GM12891 (cell line): ENCODE results near the gene FGF14.

Experiments
- DNase-seq: peaks from one replicate; pipeline ENCODE4 v3.0.0; 2011; ENCODE audit warnings: low spot score; ENCODE audit not compliant: insufficient read length
- FAIRE-seq: peaks from 2 replicates; lab custom pipeline; 2011; peaks lifted over from hg19 to GRCh38; lab: Jason Lieb, UNC
- PAX5 ChIP-seq: IDR thresholded peaks from 2 replicates; pipeline ENCODE4 v1.6.1; 2011; ENCODE audit warnings: low read length, moderate library complexity, mild to moderate bottlenecking; ENCODE audit not compliant: insufficient read depth, severe bottlenecking
- POLR2A ChIP-seq: IDR thresholded peaks from 2 replicates; pipeline ENCODE4 v1.6.1; 2011; ENCODE audit warnings: low read depth, low read length, control low read depth
- POLR2AphosphoS5 ChIP-seq: IDR thresholded peaks from 2 replicates; pipeline ENCODE4 v1.6.1; 2011; ENCODE audit warnings: low read depth, low read length, control low read depth
- POU2F2 ChIP-seq: IDR thresholded peaks from 2 replicates; pipeline ENCODE4 v1.6.1; 2011; ENCODE audit warnings: low read depth, mild to moderate bottlenecking, control low read depth, low read length, moderate library complexity
- SPI1 ChIP-seq: IDR thresholded peaks from 2 replicates; pipeline ENCODE4 v1.6.1; 2011; ENCODE audit warnings: low read depth, low read length, control low read depth
- TAF1 ChIP-seq: IDR thresholded peaks from 2 replicates; pipeline ENCODE4 v1.6.1; 2011; ENCODE audit warnings: low read depth, low read length, control low read depth

The FGF14 gene

DNA sequence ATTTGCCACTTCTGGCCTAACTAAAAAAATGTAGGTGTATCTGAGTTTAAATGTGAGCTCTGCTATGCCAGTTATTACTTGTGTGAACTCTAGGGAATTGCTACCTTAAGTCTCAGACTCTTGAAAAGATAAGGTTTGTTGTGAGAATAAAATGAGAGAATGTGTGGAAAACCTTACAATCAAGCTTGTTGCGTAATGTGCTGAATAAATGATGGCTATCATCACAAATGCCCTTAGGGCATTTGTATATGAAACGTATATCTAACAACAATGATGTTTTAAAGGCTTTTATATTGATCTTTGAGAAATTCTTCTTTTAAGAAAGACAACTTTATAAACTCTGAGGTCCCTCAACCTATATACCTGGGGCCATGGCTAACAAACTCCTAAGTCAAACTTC lies 564.6 kb downstream of the FGF14 start:
- DNase-seq (no peak), FAIRE-seq (no peak)
- no peak for TF ChIP-seq POU2F2
- TF ChIP-seq PAX5: no peak
- TF ChIP-seq POLR2A: no peak
- no peak for TF ChIP-seq POLR2AphosphoS5
- no peak for TF ChIP-seq TAF1
- no peak for TF ChIP-seq SPI1

- DNase-seq (no peak), FAIRE-seq (no peak)
- TF ChIP-seq SPI1: no peak
- TF ChIP-seq POLR2AphosphoS5: no peak
- no peak for TF ChIP-seq POU2F2
- no peak for TF ChIP-seq PAX5
- TF ChIP-seq TAF1: no peak
- no peak for TF ChIP-seq POLR2A
Observed at GRCh38 chr13:101835920-101836319, 565.9 kb downstream of the FGF14 start.

DNA sequence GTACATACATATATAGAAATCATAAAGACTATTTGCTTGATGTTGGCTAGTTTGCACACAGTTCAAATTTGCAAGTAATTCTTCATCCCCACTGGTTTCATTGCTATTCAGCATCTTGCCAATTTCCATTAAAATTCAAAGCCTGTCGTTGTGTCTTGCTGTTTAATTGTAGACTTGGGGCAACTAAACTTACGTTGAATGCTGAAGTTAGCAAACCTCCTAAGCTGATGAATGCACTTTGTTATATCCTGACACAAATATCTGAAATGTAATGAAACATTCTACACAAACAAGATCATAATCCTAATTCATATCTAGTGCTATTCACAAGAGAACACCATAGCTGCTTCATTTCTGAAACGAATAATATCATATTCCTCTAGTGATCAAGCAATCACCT lies 568.2 kb downstream of the FGF14 start:
- TF ChIP-seq POLR2A: no peak
- TF ChIP-seq PAX5: no peak
- TF ChIP-seq TAF1: no peak
- TF ChIP-seq POLR2AphosphoS5: no peak
- no peak for TF ChIP-seq POU2F2
- TF ChIP-seq SPI1: no peak
- DNase-seq (no peak), FAIRE-seq (no peak)

DNA sequence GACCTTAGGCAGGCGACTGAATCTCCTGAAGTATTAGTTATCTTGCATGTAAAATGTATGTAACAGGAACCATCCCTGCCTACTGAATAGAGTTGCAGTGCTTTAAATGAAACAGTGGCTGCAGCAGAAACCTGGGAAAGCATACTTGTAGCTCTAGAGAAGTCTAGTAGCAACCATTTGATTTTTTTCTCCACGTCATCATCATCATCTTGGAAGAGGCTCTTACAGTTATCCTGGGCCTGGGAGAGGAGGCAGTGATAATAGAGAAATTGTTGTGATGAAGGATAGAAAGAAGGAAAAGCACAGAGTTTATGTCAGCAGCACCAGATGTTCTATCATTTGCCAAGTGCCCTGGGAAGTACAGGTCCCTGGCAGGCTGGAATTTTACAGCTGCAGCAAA lies 571.8 kb downstream of the FGF14 start:
- FAIRE-seq (no peak), DNase-seq (no peak)
- TF ChIP-seq POLR2AphosphoS5 (no peak), SPI1 (no peak), TAF1 (no peak), POU2F2 (no peak), POLR2A (no peak), PAX5 (no peak)

DNA sequence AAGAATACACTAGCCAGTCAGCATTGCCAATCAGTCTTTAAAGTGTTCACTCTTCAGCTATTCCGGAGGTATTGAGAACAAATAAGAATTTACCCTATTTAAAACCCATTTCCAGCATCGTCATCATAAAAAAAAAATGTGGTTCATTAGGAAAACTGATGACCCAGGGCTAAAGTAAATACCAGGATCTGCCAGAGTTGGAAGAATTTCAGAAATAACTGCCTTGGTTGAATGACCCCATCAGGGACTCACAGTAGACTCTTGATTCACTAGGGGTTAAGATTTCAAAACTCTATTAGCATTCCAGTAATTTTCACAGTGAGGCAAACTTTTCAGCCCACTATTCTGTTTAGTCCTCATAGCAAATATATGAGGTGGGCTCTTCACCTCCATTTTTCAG lies 572.4 kb downstream of the FGF14 start:
- no peak for TF ChIP-seq SPI1
- no peak for FAIRE-seq
- no peak for DNase-seq

DNA sequence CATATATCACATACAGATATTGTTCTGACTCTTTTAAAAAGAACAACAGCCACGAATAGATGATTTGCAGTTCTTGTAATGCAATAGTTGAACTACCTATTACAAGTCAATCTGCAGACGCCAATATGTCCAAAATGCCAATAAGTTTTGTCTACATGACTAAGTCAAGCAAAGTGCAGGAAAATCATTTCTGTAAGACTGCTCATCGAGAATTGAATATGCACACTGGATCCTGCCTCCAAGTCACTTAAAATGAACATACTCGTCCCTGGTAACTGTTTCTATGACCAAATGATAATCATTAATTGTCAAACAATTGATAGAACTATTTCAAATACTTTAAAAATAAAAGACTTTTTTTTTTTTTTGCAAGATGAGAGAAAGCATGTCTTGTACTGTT lies 573.7 kb downstream of the FGF14 start:
- FAIRE-seq (no peak), DNase-seq (no peak)
- TF ChIP-seq POU2F2 (no peak), POLR2A (no peak), SPI1 (no peak), TAF1 (no peak), PAX5 (no peak), POLR2AphosphoS5 (no peak)

DNA sequence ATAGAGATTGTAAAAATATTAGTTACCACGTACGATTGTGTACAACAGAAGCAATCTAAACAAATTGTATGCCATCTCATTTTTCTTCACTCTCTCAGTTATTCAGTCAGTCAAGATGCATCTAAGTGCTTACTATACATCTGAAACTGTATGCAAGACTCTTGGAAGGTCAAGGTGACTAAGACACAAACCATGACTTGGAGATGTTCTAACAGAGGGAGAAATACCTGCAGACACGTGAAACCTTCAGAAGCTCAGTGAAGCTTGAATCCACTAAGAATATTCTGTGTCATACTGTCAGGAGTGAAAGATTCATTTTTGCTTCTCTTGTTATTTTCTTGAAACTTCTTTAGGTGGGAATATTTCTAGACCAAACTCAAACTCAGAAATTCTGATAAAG lies 584.0 kb downstream of the FGF14 start:
- FAIRE-seq: no peak
- no peak for DNase-seq
- TF ChIP-seq POU2F2 (no peak), POLR2AphosphoS5 (no peak), PAX5 (no peak), SPI1 (no peak), TAF1 (no peak), POLR2A (no peak)

DNA sequence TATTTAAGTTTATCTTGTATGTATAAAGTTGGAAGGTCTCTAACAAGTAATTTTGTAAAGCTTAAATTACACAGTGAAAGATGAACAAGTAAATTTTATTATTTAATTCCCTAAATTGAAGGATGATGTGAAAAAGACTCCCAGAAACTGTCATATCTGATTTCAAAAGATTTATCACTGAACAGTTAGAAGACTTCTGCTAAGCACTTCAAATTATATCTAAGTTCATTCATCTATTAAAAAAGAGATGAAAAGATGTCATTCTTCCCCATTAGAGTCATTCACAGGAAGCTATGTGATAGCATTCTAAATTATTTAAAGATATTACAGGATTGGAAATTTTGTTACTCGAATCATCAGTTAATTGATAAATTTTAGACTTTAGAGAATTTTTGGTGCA lies 590.0 kb downstream of the FGF14 start:
- no peak for DNase-seq
- no peak for TF ChIP-seq POLR2A
- TF ChIP-seq TAF1: no peak
- TF ChIP-seq PAX5: no peak
- TF ChIP-seq POU2F2: no peak
- no peak for TF ChIP-seq SPI1
- TF ChIP-seq POLR2AphosphoS5: no peak
- FAIRE-seq: no peak

DNA sequence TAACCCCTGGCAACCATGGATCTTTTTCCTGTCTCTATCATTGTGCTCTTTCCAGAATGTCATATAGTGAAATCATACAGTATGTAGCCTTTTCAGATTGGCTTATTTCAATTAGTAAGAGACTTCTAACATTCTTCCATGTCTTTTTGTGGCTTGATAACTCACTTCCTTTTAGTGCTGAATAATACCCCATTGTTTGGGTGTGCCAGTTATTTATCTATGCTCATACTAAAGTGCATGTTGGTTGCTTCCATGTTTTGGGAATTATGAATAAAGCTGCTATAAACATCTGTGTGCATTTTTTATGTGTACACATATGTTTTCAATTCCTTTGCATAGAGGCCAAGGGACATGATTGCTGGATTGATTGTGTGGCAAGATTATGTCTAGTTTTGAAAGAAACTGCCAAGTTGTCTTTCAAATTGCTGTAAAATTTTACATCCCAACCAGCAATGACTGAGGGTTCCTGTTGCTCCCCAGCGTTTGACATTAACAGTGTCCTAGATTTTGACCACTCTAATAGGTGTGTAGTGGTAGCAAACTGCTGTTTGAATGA lies 590.5 kb downstream of the FGF14 start:
- FAIRE-seq (no peak), DNase-seq (no peak)
- no peak for TF ChIP-seq SPI1
- no peak for TF ChIP-seq TAF1
- no peak for TF ChIP-seq POU2F2
- no peak for TF ChIP-seq PAX5
- TF ChIP-seq POLR2A: no peak
- no peak for TF ChIP-seq POLR2AphosphoS5

GRCh38 chr13:101799196-101799595 lies 602.7 kb downstream of the FGF14 start:
- no peak for TF ChIP-seq POLR2AphosphoS5
- TF ChIP-seq PAX5: no peak
- TF ChIP-seq POLR2A: no peak
- no peak for TF ChIP-seq SPI1
- TF ChIP-seq TAF1: no peak
- no peak for TF ChIP-seq POU2F2

DNA sequence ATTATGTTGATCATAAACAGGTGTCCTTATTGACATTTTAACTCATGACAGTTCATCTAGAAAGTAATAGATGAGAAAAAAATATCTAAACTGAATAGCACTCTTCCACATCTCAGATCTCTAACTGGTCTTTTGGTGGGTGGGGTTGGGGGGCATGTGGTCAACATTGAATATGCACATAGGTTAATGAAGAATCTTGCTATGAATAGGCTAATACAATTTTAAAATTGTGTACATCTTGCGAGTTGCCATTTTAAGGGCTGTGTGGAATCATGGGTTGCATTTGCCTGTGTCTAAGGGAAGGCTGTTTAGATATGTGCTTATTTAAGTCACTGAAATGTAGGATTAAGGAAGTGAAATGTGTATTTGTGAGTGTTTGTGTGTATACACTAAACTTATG lies 603.4 kb downstream of the FGF14 start:
- DNase-seq (no peak), FAIRE-seq (no peak)
- TF ChIP-seq SPI1 (no peak), POLR2AphosphoS5 (no peak), TAF1 (no peak), PAX5 (no peak), POU2F2 (no peak), POLR2A (no peak)

More at GRCh38 chr13:101799196-101799595, 602.7 kb downstream of the FGF14 start:
- FAIRE-seq: no peak
- no peak for DNase-seq
